Nephron progenitor cell (in vitro differentiated cells): ENCODE measurements around the gene MCM5.
A peak's percentile ranks its signal among the peaks of the same experiment; 100 is the strongest.

Experiments
- DNase-seq: peaks from one replicate; pipeline ENCODE4 v3.0.0; 2021
- H3K27ac Mint-ChIP-seq: 2 replicates; pipeline ENCODE4 v1.8.0; 2021; ENCODE audit warnings: mild to moderate bottlenecking, moderate library complexity, mixed read lengths
- H3K27me3 Mint-ChIP-seq: 2 replicates; pipeline ENCODE4 v1.8.0; 2021; ENCODE audit warnings: mild to moderate bottlenecking, low read depth, mixed read lengths; ENCODE audit not compliant: poor library complexity
- H3K36me3 Mint-ChIP-seq: 2 replicates; pipeline ENCODE4 v1.8.0; 2021; ENCODE audit warnings: low read depth, mixed read lengths
- H3K4me1 Mint-ChIP-seq: 2 replicates; pipeline ENCODE4 v1.8.0; 2021; ENCODE audit warnings: mixed read lengths
- H3K4me3 Mint-ChIP-seq: 2 replicates; pipeline ENCODE4 v1.8.0; 2021; ENCODE audit warnings: mild to moderate bottlenecking, moderate library complexity, mixed read lengths
- H3K9me3 Mint-ChIP-seq: 2 replicates; pipeline ENCODE4 v1.8.0; 2021; ENCODE audit warnings: mild to moderate bottlenecking, moderate library complexity, mixed read lengths
- CTCF ChIP-seq: fragments of 200-600 bp; sonication (generic); IDR thresholded peaks from 2 replicates; pipeline ENCODE4 v1.5.0; 2021; ENCODE audit warnings: antibody characterized with exemption

The MCM5 gene

GRCh38 chr22:35462498-35463230 is 62.7 kb downstream of the MCM5 start:
- Mint-ChIP-seq H3K4me3 (peak overlapping the region; percentile 26), H3K9me3 (peaks cover 3% of the 10 kb centered on the region), H3K4me1 (peaks cover 30% of the 10 kb centered on the region), H3K27ac (peak overlapping the region; percentile 68), H3K36me3 (peaks cover 12% of the 10 kb centered on the region), H3K27me3 (peaks cover 15% of the 10 kb centered on the region)
- no peak for DNase-seq
- no peak for TF ChIP-seq CTCF

- no peak for TF ChIP-seq CTCF
- DNase-seq, result no peak
- Mint-ChIP-seq H3K27me3 (peaks cover 13% of the 10 kb centered on the region), H3K27ac (no peak overlapping the region), H3K4me1 (peaks cover 37% of the 10 kb centered on the region), H3K36me3 (peaks cover 12% of the 10 kb centered on the region), H3K4me3 (peak overlapping the region; percentile 26), H3K9me3 (peaks cover 3% of the 10 kb centered on the region)
Measured at GRCh38 chr22:35463231-35463933, 63.4 kb downstream of the MCM5 start.

- Mint-ChIP-seq H3K36me3 (peaks cover 12% of the 10 kb centered on the region), H3K27ac (no peak overlapping the region), H3K4me1 (peaks cover 32% of the 10 kb centered on the region), H3K4me3 (no peak overlapping the region), H3K9me3 (peaks cover 3% of the 10 kb centered on the region), H3K27me3 (peaks cover 12% of the 10 kb centered on the region)
- no peak for TF ChIP-seq CTCF
- no peak for DNase-seq
Measured at GRCh38 chr22:35464399-35464798, 64.5 kb downstream of the MCM5 start.

GRCh38 chr22:35465109-35465701 is 65.3 kb downstream of the MCM5 start:
- Mint-ChIP-seq H3K4me1 (peaks cover 30% of the 10 kb centered on the region), H3K27ac (no peak overlapping the region), H3K9me3 (peaks cover 3% of the 10 kb centered on the region), H3K4me3 (no peak overlapping the region), H3K27me3 (peaks cover 9% of the 10 kb centered on the region), H3K36me3 (peaks cover 13% of the 10 kb centered on the region)
- DNase-seq, result no peak
- no peak for TF ChIP-seq CTCF

- Mint-ChIP-seq H3K4me3 (no peak overlapping the region), H3K36me3 (peaks cover 35% of the 10 kb centered on the region), H3K4me1 (peaks cover 25% of the 10 kb centered on the region), H3K9me3 (peaks cover 24% of the 10 kb centered on the region), H3K27ac (peak overlapping the region; percentile 74), H3K27me3 (peaks cover 5% of the 10 kb centered on the region)
- DNase-seq, result peak; percentile 20
- no peak for TF ChIP-seq CTCF
Measured at GRCh38 chr22:35467681-35468434, 67.9 kb downstream of the MCM5 start.
